Measurements from ENCODE around the gene IL13.

The IL13 gene

DNA sequence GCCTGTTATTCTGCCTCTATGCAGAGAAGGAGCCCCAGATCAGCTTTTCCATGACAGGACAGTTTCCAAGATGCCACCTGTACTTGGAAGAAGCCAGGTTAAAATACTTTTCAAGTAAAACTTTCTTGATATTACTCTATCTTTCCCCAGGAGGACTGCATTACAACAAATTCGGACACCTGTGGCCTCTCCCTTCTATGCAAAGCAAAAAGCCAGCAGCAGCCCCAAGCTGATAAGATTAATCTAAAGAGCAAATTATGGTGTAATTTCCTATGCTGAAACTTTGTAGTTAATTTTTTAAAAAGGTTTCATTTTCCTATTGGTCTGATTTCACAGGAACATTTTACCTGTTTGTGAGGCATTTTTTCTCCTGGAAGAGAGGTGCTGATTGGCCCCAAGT lies 15.5 kb downstream of the IL13 start:
- DNase-seq: peak; percentile 38

DNA sequence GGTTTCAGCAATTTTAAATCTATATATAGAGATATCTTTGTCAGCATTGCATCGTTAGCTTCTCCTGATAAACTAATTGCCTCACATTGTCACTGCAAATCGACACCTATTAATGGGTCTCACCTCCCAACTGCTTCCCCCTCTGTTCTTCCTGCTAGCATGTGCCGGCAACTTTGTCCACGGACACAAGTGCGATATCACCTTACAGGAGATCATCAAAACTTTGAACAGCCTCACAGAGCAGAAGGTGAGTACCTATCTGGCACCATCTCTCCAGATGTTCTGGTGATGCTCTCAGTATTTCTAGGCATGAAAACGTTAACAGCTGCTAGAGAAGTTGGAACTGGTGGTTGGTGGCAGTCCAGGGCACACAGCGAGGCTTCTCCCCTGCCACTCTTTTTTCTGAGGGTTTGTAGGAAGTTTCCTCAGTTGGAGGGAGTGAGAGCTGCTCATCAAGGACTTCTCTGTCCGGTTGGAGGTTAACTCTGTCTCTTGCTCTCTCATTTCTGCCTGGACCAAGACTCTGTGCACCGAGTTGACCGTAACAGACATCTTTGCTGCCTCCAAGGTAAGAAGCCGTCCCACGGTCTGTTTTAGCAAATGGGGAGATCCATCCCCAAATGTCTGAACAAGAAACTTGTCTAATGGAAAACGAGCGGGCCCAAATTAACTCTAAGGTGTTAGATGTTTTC lies 16.1 kb downstream of the IL13 start, which contains the start of gene IL4:
TSS of gene IL4 (plus strand) at position 51 of the 692 bp plus-strand sequence. CDS start at position 113, 62 bp downstream.
- DNase-seq: no peak

DNA sequence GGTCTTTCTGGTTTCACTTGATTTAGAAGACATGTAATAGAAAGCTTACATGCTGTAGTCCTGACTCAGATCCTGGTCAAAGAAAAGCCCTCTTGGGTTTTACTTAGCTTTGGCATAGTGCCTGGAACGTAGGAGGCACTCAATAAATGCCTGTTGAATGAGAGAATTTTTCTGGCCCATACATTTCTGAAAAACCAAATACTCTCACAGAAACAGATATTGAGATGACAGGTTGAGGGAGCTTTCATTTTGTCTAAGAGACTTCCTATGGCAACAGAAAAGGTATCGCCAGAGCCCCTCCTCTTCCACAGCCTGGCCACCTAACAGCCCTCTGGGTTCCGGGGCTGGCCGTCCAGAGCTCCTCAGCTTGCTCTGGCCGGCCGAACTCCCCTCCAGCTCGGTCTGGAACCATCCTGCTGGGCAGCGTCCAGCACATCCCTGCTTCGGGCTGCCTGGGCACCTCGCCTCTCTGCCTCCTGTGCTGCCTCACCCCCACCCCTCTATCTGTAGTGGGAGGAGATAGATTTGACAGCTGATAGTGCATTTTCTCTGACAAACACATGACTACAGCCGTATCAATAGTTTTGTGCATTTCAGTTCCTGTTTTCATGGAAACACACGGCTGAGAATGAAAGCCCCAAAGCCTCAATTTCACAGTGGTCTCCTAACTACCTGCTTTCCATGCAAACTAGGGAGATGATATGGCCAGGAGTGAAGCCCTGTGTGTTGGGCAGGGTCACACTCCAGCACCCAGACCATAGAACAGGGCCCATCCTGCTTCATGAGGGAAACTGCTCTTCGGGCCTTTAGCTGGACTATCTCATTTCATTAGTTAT lies 16.9 kb downstream of the IL13 start:
- peak; percentile 32 for DNase-seq

DNA sequence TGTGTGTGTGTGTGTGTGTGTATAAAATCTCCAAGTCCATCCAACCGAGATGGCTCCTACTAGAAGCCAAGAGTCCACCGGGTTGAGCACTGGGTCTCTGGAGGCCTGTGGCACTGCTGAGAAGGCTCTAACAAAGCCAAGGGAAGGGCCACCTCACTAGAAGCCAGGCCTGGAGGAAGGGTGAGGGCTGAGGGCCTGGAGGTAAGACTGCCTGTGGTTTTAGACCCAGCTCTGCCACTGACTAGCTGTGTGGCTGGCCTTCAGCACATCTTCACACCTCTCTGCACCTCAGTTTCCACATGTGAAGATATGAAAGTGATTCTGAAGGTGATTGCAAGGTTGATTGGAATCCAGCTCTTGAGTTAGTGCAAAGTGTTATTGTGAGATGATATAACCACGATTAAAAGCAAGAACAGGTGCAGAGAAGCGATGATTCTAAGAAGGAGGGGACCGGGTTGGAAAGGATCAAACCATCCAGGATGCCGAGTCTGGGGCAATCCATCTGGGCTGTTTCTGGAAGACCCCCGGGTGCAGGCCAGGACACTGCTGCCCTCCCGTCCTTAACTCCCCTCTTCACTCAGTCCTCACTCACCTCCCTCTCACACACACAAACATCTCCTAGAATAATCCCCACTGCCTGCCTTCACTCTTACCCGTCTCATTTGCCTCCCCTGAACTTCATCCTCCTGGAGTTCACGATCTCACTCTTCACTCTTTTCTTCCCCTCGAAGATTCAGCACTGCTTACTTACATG lies 18.1 kb downstream of the IL13 start:
- DNase-seq: no peak

DNA sequence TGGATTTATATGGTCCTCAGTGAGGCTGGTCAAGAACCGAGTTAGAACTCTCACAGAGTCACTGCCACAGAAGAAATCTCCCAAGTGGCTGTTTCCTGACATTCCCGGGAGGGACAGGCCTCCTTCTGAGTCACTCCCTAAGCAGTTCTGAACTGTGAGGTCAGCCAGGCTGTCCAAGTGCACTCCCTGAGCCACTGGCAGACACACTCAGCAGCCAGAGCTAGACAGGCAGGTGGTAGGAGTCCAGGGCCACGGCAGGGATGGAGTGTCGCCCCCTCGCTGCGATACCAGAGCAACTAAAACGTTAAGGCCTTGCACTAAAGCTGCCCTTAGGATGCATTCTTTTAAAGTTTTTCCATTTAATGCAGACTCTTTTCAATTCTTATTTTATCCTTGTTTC lies 19.2 kb downstream of the IL13 start:
- DNase-seq: no peak

DNA sequence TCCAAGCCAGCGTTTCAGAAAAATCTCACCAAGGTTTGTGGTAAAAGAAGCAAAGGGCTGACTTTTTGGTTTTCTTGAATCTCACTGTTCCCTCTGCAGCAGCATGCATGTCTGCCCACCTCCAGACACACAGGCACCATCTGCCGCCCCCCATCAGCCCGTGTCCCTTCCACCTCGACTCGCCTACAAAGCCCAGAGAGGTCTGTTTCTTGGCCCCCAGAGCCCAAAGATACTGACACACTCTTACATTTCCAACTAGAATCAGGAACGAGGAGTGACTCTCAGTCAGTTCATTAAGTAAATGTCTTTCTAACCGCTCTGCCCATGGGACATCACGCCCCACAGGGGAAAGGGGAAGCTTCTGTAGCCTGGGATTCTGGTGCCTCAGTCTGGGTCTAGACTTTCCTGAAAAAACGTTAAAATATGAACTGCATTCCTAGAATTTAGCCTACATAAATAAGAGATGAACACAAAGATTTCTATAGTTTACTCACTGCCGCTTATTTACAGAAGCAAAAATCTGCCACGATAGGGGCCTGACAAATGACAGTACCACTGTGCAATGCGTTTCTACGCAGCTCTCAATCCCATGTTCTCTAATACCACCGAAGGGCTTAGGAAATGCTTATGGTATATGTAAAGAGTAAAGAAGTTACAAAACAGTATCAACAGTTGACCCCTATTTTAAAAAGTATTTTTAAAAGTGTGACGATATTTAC lies 19.9 kb downstream of the IL13 start:
- no peak for DNase-seq

DNA sequence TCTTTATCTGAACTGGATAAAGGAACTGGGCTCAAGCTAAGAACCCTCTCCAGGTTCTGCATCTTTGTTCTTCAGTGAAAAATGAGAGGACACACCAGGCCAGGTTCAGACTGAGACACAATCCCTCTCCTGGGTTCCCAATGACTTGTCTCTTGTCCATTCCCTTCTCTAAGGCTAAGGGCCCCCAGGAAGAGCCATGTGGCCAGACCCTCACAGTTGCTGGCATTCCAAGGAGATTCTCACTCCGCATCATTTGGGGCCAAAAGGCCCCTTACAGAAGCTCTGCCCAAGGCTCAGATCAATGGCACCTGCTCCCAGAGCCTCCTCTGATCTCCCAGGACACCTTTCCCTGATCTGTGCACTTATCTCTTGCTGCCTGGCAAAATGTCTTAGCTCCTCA lies 20.8 kb downstream of the IL13 start:
- DNase-seq: no peak

DNA sequence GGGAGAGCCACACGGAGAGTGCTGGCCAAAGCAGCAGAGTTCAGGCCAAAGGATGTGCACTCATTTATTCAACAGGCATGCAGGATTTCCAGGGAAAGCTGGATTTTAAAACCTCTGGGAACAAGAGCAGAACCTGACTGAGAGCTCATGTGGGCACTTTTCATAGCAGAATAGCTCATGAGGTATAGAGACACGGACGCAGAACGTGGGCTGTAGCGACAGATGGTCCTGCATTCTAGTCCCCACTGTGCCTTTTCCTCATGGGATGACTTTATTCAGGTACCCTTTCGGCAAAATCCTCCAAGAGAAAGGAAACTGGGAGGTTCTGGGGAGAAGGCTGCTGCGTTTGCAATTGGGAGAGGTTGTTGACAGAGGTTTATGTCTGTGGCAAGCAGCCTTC lies 21.2 kb downstream of the IL13 start:
- DNase-seq: no peak

DNA sequence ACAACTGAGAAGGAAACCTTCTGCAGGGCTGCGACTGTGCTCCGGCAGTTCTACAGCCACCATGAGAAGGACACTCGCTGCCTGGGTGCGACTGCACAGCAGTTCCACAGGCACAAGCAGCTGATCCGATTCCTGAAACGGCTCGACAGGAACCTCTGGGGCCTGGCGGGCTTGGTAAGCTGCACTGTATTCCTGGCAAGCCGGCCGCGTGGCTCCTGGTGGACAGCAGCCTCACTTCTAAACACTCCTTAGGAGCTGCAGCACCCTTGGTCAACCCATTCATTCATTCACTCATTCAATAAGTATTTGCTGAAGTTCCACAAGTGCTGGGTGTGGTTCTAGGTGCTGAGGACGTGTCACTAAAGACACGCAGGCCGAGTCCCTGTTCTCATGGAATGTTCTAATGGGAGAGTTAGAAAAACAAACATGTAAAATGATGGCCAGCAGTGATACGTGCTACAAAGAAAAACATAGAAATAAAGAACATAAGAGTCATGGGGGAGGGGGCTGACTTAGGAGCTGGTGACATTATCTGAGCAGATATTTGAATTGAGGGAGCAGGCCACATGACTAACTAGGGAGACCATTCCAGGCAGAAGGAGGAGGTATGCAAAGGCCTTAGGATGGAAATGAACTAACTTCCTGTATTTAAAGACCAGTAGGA lies 21.9 kb downstream of the IL13 start:
- no peak for DNase-seq

DNA sequence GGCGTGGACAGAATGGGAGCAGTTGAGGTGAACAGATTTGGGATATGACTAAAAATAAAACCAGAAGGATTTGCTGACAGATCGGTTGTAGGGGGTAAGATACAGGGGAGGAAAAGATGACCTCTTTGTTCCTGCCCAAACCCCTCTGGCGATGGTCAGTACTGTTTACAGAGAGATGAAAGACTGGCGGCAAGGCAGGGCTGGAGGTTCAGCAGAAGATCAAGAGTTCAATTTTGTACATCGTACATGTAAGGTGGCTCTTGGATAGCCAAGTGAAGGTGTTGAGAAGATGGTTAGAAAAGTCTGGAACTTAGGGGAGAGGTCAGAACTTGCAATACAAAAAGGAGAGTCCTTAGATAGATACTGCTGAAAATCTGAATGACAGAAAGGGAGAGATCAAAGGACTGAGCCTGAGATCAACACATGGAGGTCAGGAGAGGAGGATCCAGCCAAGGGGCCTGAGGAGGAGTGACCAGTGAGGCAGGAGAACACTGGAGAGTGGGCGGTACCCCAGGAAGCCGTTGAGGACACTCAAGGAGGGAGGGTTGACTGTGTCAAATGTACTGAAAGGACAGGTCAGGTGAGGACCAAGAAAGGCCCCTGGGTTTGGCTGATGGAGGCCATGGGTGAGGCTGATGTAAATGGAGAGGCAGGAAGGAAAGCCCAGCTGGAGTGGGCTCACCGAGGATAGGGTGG lies 23.0 kb downstream of the IL13 start:
- DNase-seq: no peak

DNA sequence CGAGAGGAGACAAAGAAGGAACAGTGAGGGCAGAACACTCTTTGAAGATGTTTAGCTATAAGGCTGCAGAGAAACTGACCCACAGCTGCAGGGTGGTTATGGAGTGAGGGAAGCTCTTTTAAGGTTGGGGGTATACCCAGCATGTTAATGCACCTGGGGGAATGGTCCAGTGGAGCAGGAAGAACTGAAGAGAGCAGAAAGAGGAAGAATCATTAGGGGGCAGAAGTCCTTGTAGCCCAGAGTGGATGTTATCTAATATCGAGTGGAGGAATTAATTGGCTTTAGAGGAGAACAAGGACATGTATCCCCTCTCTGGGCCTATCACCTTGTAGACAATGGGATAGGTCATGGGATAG lies 23.5 kb downstream of the IL13 start:
- DNase-seq: no peak

DNA sequence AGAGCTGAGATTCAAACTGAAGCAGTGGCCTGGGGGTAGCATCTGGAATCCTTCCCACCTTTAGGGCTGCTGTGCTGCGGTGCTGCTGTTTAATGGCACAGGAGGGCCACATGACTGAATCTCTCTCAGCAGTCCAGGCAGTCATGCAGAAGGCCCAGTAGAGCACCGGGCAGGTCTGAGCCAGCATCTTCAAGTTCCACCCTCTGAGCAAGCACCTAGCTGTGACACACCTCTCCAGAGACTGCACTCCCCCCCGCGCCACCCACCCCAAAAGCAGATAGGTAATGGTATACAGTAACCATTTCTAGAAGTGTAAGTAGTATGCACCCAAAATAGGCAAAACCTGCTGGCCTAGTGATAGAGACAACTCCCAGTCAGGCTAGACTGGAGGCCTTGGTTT lies 24.0 kb downstream of the IL13 start:
- DNase-seq: no peak

DNA sequence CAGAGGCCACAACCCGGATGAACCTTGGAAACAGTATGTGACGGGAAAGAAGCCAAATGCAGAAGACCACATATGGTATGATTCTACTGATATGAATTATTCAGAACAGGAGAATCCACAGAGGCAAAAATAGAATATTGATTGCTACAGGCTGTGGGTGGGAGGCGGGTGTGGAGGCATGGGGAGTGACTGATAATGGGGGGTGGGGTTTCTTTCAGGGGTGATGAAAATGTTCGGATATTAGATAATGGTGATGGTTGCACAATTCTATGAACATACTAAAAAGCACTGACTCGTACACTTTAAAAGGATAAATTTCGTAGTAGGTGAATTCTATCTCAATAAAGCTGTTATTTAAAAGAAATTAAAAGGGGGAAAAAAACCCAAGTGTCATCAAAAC lies 26.5 kb downstream of the IL13 start:
- DNase-seq: peak; percentile 91

DNA sequence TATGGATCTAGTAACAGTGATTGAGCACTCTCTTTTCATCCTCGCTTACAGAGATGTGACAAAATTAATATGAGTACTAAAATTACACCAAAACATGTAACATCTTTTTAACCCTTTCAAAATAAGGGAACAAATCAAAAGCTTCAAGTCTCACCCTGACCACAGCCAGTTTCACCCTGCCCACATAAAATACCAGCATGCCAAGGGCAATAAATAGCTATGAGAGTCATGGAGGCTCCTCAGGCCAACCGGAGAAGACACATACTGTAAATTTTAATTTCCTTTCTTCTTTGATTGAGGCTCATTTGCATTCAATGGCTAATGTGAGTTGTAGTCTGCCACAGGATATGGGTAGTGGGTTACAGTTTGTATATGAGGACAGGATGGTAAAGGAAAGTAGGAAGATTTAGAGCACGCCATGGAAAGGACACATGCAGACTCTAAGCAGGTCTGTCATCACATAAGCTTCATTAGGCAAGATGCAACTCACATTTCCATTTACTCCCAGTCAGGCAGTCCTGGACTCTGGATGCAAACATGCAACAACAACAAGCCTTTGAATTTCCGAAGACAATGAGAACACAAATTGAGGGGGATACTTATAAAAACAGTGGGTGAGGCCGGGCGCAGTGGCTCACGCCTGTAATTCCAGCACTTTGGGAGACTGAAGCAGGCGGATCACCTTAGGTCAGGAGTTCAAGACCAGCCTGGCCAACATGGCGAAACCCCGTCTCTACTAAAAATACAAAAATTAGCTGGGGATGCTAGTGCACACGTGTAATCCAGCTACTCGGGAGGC lies 27.1 kb downstream of the IL13 start:
- DNase-seq: no peak

DNA sequence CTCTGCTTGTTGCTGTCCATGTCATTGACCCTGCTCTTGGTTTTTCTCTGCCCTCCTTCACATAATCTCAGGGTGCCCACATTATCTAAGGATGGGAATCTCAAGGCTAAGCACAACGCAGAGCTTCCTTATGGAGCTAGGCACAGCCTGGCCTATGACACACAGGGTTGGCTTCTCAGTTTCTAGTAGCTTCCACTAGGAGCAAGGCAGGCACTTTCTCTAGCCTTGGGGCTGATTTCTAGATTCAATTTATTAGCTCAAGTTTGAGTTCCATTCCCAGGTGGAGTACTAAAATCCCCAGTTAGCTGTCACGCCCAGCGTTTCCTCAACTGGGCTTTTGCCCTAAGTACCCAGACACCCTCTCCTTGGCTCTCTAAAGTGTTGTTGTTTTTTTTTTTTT lies 28.2 kb downstream of the IL13 start:
- no peak for DNase-seq

DNA sequence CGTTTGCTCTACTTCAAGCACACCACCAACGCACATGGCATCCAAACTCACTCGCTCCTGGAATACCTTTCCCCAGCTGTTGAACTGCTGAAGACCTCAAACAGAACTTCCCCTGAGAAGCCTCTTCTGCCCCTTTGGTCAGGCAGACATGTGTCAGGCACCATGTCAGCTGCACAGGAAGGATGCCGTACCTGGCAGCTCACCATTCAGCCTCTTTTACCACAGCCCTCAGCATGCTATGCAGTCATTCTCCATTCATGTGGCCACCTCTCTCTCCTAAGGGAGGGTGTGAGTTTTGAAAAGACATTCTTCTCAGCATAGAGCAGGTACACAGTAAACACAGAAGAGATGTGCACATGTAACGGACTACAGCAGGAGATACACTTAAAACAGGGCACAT lies 30.0 kb downstream of the IL13 start:
- DNase-seq: no peak

DNA sequence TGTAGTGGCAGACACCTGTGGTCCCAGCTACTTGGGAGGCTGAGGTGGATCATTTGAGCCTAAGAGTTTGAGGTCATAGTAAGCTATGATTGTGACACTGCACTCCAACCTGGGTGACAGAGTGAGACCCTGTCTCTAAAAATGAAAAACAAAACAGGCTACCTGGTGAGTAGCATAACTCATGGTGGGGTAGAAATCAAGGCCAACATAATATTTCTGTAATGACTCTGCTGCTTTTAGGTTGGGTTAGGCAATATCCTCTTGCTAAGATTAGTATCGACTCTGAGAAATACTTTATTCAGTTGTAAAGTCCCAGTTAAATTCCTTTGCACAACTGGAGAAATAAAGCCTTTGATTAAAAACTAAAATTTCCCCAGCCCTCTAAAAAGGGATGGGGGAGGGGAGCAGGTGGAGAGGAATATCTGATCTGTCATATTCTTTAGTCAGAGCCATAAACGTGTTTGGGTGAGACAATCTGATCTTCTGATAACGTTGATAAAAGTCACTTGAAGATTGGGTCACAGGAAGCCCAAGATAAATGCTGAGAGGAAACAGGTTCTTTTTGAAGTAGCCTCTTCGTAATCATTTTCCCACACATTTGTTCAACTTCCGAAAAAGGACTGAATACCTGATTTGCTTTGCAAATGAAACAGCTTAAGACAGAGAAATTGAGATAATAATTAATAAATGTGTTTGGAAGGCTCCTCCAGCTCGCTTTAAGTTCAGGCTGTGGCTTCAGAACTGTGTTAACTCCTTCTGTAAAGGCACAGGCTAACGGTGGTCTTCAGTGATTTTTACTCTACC lies 30.8 kb downstream of the IL13 start:
- peak; percentile 29 for DNase-seq

DNA sequence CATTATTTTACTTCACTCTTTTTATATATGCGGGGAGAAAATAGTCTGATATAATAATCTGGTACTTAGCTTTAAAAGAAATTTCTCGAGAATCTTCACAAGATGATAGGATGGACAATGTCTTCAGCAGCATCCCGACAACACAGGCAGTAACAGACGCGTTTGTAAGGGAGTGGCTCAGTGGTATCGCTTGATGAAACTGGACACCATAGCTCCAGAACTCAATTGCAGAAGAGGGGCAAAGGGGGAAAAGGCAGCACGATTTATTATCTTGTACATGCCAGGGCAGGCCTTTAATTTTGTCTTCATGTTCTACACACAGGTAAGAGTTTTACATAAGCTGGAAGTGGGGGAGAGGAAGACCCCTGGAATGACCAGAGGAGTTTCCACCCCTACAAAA lies 31.5 kb downstream of the IL13 start:
- DNase-seq: no peak

DNA sequence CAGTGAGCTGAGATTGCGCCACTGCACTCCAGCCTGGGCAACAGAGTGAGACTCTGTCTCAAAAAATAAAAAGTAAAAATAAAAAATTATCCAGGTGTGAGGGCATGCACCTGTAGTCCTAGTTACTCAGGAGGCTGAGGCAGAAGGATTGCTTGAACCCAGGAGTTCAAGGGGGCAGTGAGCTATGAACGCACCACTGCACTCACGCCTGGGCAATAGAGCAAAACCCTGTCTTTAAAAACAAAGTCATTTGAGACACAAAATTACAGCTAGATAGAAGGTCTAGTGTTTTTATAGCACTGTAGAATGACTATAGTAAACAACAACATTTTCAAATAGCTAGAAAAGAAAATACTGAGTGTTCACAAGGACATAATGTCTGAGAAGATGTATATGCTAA lies 32.2 kb downstream of the IL13 start:
- DNase-seq: no peak

Measured in hematopoietic multipotent progenitor cell treated with erythropoietin and hydrocortisone succinate and interleukin-3 and kit ligand, for 8 days (in vitro differentiated cells).